T-helper 22 cell (primary cell): ENCODE measurements around the gene EEF1AKMT3.

Experiments
- DNase-seq: peaks from one replicate; pipeline ENCODE4 v3.0.0-alpha.2; 2020; ENCODE audit warnings: low read depth

The EEF1AKMT3 gene

GRCh38 chr12:57783466-57783801 is 11.0 kb downstream of the EEF1AKMT3 start:
- no peak for DNase-seq

- DNase-seq, result no peak
These were observed 11.4 kb downstream of the EEF1AKMT3 start for GRCh38 chr12:57783861-57784260.

- no peak for DNase-seq
These were observed 21.5 kb downstream of the EEF1AKMT3 start for GRCh38 chr12:57793920-57794319.

GRCh38 chr12:57795354-57795753 is 22.9 kb downstream of the EEF1AKMT3 start:
- DNase-seq, result no peak

- DNase-seq, result no peak
These were observed 24.6 kb downstream of the EEF1AKMT3 start for GRCh38 chr12:57796996-57797395.

DNA sequence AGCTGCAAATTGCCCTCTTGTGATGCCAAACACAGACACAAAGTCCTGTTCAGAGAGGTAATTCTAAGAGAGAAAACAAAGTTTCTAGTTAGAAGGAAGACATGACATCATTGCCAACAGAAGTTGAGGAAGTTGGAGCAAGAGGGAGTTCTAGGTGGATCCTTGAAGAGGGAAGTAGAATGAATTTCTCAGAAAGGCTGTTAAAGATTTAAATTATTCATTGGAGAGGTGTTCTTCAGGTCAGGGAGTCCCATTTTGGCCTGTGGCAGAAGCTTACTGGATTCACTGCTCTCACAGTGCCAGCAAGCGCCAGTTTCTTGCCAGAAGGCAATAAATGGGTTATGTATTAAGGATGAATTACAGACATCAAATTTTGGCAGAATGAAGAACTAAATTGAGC is 25.5 kb downstream of the EEF1AKMT3 start:
- DNase-seq, result no peak

GRCh38 chr12:57800965-57801364 is 28.6 kb downstream of the EEF1AKMT3 start:
- DNase-seq, result no peak

GRCh38 chr12:57802607-57803006 is 30.2 kb downstream of the EEF1AKMT3 start:
- DNase-seq, result no peak

DNA sequence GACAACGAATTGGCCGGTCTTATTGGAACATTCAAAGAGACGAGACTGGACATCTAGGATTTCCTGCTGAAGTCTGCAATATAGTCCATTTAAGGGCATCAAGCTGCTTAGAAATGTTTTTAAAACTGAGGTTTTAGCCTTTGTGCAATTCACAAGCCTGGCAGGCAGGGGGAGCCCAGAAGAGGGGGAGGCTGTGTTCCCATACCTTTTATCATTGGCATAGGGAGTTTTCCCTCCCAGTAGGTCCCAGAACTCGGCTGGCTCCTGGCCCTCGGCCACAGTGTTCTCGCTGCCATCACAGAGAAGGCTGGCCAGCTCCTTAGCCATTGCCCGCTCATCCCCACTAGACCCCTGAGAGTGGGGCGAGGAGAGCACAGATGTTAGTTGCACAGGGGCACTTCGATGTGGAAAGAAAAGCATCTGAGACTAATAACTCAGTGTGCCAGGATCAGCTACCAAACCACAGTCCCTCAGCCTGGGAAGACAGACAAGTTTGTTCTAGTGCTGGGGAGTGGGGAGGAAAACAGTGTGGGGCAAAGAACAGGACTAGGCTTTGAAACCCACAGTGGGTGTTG is 31.0 kb downstream of the EEF1AKMT3 start:
- no peak for DNase-seq

DNA sequence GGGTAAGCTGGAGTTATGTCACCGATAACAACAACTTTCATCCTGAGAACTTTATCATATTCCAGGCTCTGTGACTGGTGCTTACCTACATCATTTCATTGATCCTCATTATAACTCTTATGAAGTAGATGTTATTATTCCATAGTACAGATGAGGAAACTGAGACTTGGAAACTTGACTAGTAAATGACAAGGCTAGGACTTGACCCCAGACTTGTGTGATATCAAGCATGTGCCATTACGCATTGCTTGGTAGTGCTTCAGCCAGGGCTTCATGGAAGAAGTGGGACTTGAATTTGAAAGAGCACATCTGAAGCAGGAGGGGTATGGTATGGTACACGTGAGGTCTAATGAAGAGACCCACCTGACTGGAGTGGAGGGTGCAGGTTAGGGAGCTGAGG is 34.3 kb downstream of the EEF1AKMT3 start:
- DNase-seq, result no peak

- DNase-seq, result no peak
These were observed 34.9 kb downstream of the EEF1AKMT3 start for GRCh38 chr12:57807285-57807684.

DNA sequence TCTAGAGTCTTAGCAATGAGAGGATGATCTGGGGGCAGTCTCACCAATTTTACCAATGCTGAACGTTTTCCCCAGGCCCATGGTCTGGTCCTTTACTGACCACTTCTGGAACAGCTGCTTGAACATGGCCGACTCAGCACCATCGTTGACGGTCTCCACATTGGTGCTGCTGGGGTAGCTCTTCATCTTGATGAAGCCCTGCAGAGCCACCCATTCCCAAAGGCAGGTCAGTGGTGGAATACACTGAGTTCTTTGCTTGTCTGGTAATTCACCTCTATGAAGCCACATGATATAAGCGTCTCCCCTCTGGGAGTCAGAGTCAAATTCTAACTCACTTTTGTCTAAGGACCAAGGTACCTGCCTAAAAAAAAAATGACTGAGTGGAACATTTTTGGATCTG is 35.9 kb downstream of the EEF1AKMT3 start:
- no peak for DNase-seq

- DNase-seq, result no peak
These were observed 37.0 kb downstream of the EEF1AKMT3 start for GRCh38 chr12:57809425-57809824.

GRCh38 chr12:57810450-57810849 is 38.0 kb downstream of the EEF1AKMT3 start:
- no peak for DNase-seq

- DNase-seq, result no peak
These were observed 38.8 kb downstream of the EEF1AKMT3 start for GRCh38 chr12:57811028-57811755.

DNA sequence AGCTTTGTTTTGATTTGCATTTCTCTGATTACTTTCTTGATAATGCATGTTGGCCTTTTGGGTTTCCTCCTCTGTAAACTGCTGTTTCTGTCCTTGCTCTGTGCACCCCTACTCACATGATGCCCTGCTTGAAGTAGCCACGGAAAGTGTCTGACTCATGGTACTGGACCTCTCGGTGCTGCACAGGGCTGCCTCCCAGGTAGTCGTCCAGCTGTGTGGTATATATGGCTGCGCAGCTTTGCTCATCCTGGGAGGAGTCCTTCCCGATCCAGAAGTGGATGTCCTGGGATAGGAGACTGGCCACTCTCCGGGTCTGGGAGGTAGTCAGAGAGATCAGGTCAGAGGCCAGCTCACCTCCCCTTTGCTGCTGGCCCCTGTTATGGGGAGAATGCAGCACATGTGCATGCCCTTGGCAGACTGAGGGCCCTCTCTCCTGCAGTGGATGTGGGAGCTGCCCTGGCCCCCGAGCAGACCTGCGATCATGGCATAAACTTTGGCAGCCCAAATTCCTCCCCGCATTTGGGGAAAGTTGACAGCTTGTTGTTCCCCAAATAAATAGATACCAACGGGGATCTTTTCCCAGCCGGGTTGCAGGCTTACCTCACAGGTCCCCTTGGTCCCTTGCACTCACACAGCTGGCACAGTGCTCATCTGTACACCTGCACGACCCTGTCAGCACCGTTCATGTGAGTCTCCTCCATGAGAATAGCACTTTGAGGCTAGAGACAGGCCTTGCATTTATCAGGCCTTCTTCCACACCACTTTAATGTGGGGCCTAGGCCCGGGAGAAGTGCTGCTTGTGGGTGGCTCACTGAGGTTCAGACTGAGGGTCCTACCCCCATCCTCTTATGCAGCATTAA is 40.9 kb downstream of the EEF1AKMT3 start:
- DNase-seq, result no peak

GRCh38 chr12:57813971-57814772 is 41.8 kb downstream of the EEF1AKMT3 start:
- DNase-seq, result no peak

DNA sequence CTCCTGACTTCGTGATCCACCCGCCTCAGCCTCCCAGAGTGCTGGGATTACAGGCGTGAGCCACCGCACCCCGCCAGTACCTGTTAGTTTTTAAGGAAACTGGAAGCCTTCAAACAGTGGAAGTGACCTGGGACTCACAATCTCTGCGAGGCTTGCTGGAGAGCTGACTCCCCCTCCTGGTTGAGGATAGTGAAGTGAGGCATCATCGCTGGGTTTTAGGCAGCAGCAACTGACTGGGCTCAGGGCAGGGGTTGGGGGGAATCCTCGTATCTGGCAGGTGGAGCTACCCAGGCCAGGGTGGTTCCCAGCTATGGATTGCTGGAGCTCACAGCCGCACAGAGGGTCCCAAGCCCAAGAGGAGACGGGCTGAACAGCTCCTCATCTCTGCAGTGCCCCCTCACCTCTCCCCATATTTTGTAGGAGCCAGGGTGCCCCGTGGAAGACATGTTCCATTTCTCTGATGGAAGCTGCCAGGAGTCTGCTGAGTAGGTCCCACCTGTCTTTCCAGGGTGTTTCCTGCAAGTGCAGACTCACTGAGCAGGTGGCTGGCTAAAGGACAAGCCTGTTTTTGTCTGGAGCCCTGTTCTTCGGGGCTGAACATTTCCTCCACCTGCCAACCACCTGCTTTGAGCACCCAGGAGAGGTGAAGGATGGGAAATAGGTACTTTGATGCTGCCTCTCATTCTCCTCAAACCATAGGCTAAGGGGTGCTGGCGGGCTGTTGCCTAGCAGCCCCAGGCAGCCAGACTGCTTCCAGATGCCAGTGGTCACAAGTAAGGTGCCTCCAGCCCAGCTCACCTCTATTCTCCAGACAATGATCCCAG is 43.0 kb downstream of the EEF1AKMT3 start:
- no peak for DNase-seq

GRCh38 chr12:57816001-57816854 is 43.8 kb downstream of the EEF1AKMT3 start:
- no peak for DNase-seq

DNA sequence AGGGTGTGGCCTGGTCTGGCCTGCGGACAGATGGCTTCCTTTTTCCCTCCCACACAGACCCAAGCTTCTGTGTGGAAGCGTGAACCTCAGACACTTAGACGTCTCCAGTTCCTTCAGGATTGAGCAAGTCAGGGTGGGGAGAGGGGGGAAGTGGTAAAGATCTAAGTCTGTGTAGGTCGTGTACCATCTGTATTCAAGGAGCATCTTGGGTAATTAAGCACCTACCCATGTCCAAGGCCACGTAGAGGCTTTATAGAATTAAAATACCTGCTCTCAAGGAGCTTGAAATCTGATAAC is 44.4 kb downstream of the EEF1AKMT3 start:
- DNase-seq, result no peak
